ENCODE results near the gene TMBIM1.

DNA sequence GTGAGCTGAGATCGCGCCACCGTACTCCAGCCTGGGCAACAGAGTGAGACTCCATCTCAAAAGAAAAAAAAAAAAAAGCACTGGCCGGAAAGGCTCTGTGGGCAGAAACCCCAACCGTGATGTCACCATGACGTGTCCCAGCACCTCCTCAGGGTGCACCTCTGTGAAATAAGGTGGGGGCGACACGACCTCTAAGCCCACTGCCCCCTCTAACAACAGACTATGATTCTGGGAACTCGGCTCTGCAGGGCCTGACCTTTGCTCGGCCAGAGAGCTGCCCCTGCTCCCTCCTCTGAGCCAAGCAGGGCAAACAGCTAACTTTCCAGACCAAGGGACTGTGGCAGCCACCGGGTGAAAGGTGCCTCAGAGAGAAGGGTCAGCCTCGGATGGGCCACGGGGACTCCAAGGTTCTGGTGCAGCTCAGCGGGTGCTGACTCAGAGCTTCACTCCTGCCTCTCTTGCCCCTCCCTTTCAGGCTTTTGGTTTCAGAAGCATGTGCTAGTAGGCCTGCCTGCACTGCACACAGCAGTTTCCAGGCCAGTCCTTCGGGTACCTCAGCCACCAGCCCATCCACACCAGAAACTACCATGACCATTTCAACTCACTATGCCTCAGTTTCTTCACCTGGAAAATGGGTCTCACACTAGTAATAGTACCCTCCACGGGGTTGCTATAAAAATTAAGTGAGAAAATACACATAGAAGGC is 8.0 kb downstream of the TMBIM1 start:
- TF ChIP-seq, protein P1, sequence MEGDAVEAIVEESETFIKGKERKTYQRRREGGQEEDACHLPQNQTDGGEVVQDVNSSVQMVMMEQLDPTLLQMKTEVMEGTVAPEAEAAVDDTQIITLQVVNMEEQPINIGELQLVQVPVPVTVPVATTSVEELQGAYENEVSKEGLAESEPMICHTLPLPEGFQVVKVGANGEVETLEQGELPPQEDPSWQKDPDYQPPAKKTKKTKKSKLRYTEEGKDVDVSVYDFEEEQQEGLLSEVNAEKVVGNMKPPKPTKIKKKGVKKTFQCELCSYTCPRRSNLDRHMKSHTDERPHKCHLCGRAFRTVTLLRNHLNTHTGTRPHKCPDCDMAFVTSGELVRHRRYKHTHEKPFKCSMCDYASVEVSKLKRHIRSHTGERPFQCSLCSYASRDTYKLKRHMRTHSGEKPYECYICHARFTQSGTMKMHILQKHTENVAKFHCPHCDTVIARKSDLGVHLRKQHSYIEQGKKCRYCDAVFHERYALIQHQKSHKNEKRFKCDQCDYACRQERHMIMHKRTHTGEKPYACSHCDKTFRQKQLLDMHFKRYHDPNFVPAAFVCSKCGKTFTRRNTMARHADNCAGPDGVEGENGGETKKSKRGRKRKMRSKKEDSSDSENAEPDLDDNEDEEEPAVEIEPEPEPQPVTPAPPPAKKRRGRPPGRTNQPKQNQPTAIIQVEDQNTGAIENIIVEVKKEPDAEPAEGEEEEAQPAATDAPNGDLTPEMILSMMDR (IDR thresholded peaks at IDR 0.05) = no peak
- no peak for TF ChIP-seq POLR2A (IDR thresholded peaks at IDR 0.05)

Measured in right lobe of liver (tissue), 4 donors.